ENCODE data around the gene EPB42. TPM values are rescaled to one million over a fixed set of nuclear protein-coding genes. Genes with fewer than 3 reads are reported as not detected.

Gene EPB42
- total RNA-seq, 2 donors from 2014 or later, result not detected

DNA sequence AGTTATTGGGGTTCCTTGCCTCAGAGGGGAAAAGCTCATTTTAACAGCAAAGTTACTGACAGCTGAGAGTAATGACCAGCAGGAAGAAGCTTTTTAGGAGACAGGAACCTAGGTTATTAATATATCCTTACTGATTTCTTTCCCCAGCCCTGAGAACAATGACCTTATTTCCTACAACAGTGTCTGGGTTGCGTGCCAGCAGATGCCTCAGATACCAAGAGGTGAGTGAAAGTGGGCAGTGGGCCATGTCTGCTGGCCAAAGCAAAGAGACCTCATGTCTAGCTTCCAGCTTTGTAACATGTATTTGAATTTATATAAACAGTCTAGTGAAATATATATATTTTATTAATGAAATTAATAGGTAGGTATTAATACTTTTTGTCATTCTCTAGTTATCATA is 30.6 kb downstream of the EPB42 start:
- no peaks in the 10 kb centered on the region for H3K27me3 ChIP-seq (ENCODE audit: control insufficient read depth, insufficient read depth, low read length, poor library complexity, severe bottlenecking)
- no peak for TF ChIP-seq CTCF (conservative IDR thresholded peaks at IDR 0.05)
- peaks cover 2% of the 10 kb centered on the region for H3K4me1 ChIP-seq (ENCODE audit: control insufficient read depth, insufficient read depth, low read length)
- H3K36me3 ChIP-seq (ENCODE audit: control insufficient read depth, insufficient read depth, low read length), result peaks cover 51% of the 10 kb centered on the region
- H3K9ac ChIP-seq (ENCODE audit: extremely low read depth, low read length, poor library complexity, severe bottlenecking), result no peak overlapping the region
- Mint-ChIP-seq H3K36me3 (ENCODE audit: low read depth) (peaks cover 38% of the 10 kb centered on the region), H3K9me3 (no peaks in the 10 kb centered on the region), H3K27ac (no peak overlapping the region), H3K4me3 (no peak overlapping the region), H3K27me3 (ENCODE audit: insufficient read depth) (no peaks in the 10 kb centered on the region), H3K4me1 (no peaks in the 10 kb centered on the region)
- no peak overlapping the region for H3K27ac ChIP-seq (ENCODE audit: low read depth, low read length)
- no peaks in the 10 kb centered on the region for H3K9me3 ChIP-seq (ENCODE audit: control insufficient read depth, low read length)
- no peak overlapping the region for H3K4me3 ChIP-seq (ENCODE audit: low read length)
- WGBS, 2 experiments (ENCODE audit: insufficient coverage in 1 of 2, insufficient read length in 1 of 2), result 95% methylated on average over 1 of the region's 1 CpG; no CpG with 5 or more reads in 1 of the 2 experiments
- DNase-seq, result no peak

DNA sequence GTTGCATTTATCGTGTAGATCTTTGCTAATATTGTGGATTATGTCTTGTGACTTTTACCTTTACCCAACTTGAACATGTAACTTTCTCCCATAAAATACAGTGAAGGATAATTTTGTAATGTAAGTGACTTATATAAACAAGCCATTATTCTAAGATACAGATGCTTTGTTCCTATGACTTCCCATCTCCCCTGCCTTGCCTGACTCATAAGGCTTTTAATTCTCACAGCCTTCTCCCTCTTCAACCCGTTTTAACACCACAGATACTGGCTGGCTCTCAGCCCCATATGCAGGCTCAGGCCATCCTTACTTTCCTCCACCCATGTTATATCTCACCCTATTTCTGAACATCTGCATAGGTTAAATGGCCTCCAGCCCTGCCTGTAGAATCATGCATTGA is 31.5 kb downstream of the EPB42 start:
- H3K9me3 ChIP-seq (ENCODE audit: control insufficient read depth, low read length), result no peaks in the 10 kb centered on the region
- peaks cover 2% of the 10 kb centered on the region for H3K4me1 Mint-ChIP-seq
- peaks cover 44% of the 10 kb centered on the region for H3K36me3 ChIP-seq (ENCODE audit: control insufficient read depth, insufficient read depth, low read length)
- no peak overlapping the region for H3K9ac ChIP-seq (ENCODE audit: extremely low read depth, low read length, poor library complexity, severe bottlenecking)
- H3K4me3 ChIP-seq (ENCODE audit: low read length), result no peak overlapping the region
- no peak for TF ChIP-seq CTCF (conservative IDR thresholded peaks at IDR 0.05)
- peaks cover 29% of the 10 kb centered on the region for H3K36me3 Mint-ChIP-seq (ENCODE audit: low read depth)
- no peaks in the 10 kb centered on the region for H3K27me3 Mint-ChIP-seq (ENCODE audit: insufficient read depth)
- H3K4me1 ChIP-seq (ENCODE audit: control insufficient read depth, insufficient read depth, low read length), result peaks cover 2% of the 10 kb centered on the region
- no peak overlapping the region for H3K27ac Mint-ChIP-seq
- WGBS, 2 experiments (ENCODE audit: insufficient coverage in 1 of 2, insufficient read length in 1 of 2), result 88% methylated on average over 2 of the region's 2 CpGs; no CpG with 5 or more reads in 1 of the 2 experiments
- H3K4me3 Mint-ChIP-seq, result no peak overlapping the region
- no peak for DNase-seq
- H3K9me3 Mint-ChIP-seq, result no peaks in the 10 kb centered on the region
- no peaks in the 10 kb centered on the region for H3K27me3 ChIP-seq (ENCODE audit: control insufficient read depth, insufficient read depth, low read length, poor library complexity, severe bottlenecking)
- no peak overlapping the region for H3K27ac ChIP-seq (ENCODE audit: low read depth, low read length)

- peaks cover 25% of the 10 kb centered on the region for H3K36me3 Mint-ChIP-seq (ENCODE audit: low read depth)
- no peak overlapping the region for H3K4me3 Mint-ChIP-seq
- TF ChIP-seq CTCF (conservative IDR thresholded peaks at IDR 0.05), result peak; percentile 85
- Histone ChIP-seq H3K4me3 (ENCODE audit: low read length) (no peak overlapping the region), H3K4me1 (ENCODE audit: control insufficient read depth, insufficient read depth, low read length) (peaks cover 2% of the 10 kb centered on the region), H3K27me3 (ENCODE audit: control insufficient read depth, insufficient read depth, low read length, poor library complexity, severe bottlenecking) (no peaks in the 10 kb centered on the region), H3K9ac (ENCODE audit: extremely low read depth, low read length, poor library complexity, severe bottlenecking) (no peak overlapping the region), H3K36me3 (ENCODE audit: control insufficient read depth, insufficient read depth, low read length) (peaks cover 34% of the 10 kb centered on the region), H3K27ac (ENCODE audit: low read depth, low read length) (no peak overlapping the region), H3K9me3 (ENCODE audit: control insufficient read depth, low read length) (no peaks in the 10 kb centered on the region)
- no peaks in the 10 kb centered on the region for H3K27me3 Mint-ChIP-seq (ENCODE audit: insufficient read depth)
- H3K27ac Mint-ChIP-seq, result no peak overlapping the region
- DNase-seq, result no peak
- WGBS, 2 experiments (ENCODE audit: insufficient coverage in 1 of 2, insufficient read length in 1 of 2), result 84% methylated on average over 2 of the region's 2 CpGs; no CpG with 5 or more reads in 1 of the 2 experiments
- H3K4me1 Mint-ChIP-seq, result peaks cover 2% of the 10 kb centered on the region
- H3K9me3 Mint-ChIP-seq, result no peaks in the 10 kb centered on the region
Measured at GRCh38 chr15:43187544-43188155, 33.2 kb downstream of the EPB42 start.
